H1 (cell line): Measurements from ENCODE around the gene ERFE. TPM values are rescaled to one million over a fixed set of nuclear protein-coding genes. Genes with fewer than 3 reads are reported as not detected.

Source experiments
- CTCF ChIA-PET: fragments of 300-600 bp; sonication (Branson Sonifier 250); formaldehyde crosslinking; loops from one replicate; lab custom pipeline; 2021; ENCODE audit not compliant: partially characterized antibody; lab: Charles Lee
- POLR2A ChIA-PET: fragments of 300-600 bp; sonication (Branson Sonifier 250); formaldehyde crosslinking; loops from one replicate; lab custom pipeline; 2021; ENCODE audit warnings: inconsistent platforms; ENCODE audit not compliant: partially characterized antibody; lab: Charles Lee
- DNase-seq, 2 experiments: peaks; one replicate each; pipeline versions ENCODE4 v3.0.0 to v3.0.0-alpha.2; 2010 to 2022; ENCODE audit warnings: low spot score in 2 of 2, low read depth in 1 of 2, mixed read lengths in 1 of 2
- FAIRE-seq: peaks from 2 replicates; lab custom pipeline; 2011; peaks lifted over from hg19 to GRCh38; lab: Jason Lieb, UNC
- H2AFZ ChIP-seq: 2 replicates; pipeline ENCODE4 v1.8.1; 2012; ENCODE audit warnings: low read length, inconsistent platforms
- H2AK5ac ChIP-seq: 2 replicates; pipeline ENCODE4 v1.6.1; 2013; ENCODE audit warnings: low read depth, low read length
- H2BK120ac ChIP-seq: replicated peaks from 2 replicates; pipeline ENCODE3; 2013; ENCODE audit warnings: low read depth, low read length, inconsistent platforms
- H2BK12ac ChIP-seq: 2 replicates; pipeline ENCODE4 v1.6.1; 2013; ENCODE audit warnings: low read depth, low read length
- H2BK15ac ChIP-seq: 2 replicates; pipeline ENCODE4 v1.6.1; 2013; ENCODE audit warnings: low read length
- H2BK20ac ChIP-seq: 2 replicates; pipeline ENCODE4 v1.6.1; 2013; ENCODE audit warnings: low read length
- H2BK5ac ChIP-seq: 2 replicates; pipeline ENCODE4 v1.6.1; 2013; ENCODE audit warnings: low read depth, low read length
- H3K14ac ChIP-seq: 2 replicates; pipeline ENCODE4 v1.6.1; 2013; ENCODE audit warnings: inconsistent platforms; ENCODE audit not compliant: insufficient read length
- H3K18ac ChIP-seq: 2 replicates; pipeline ENCODE4 v1.6.1; 2013; ENCODE audit warnings: low read length; ENCODE audit errors: extremely low read depth
- H3K23ac ChIP-seq: 2 replicates; pipeline ENCODE4 v1.6.1; 2013; ENCODE audit warnings: inconsistent platforms; ENCODE audit not compliant: insufficient read length
- H3K23me2 ChIP-seq: 2 replicates; pipeline ENCODE4 v1.6.1; 2013; ENCODE audit warnings: low read depth, low read length
- H3K27ac ChIP-seq: 2 replicates; pipeline ENCODE4 v1.6.1; 2011; ENCODE audit warnings: low read depth, low read length, inconsistent platforms
- H3K27me3 ChIP-seq, 4 experiments: replicated peaks in 1 of 4; 1 replicate in 1 of 4; 2 replicates in 3 of 4; pipeline versions ENCODE4 v1.6.1 to v1.8.1; 2011 to 2013; ENCODE audit warnings: low read length in 3 of 4, mild to moderate bottlenecking in 3 of 4, inconsistent platforms in 2 of 4, mixed read lengths in 2 of 4, moderate library complexity in 1 of 4; ENCODE audit not compliant: control insufficient read depth in 3 of 4, insufficient read depth in 3 of 4; ENCODE audit errors: extremely low read depth in 1 of 4
- H3K36me3 ChIP-seq, 4 experiments: 2 replicates each; pipeline versions ENCODE4 v1.6.1 to v1.8.1; 2011 to 2013; ENCODE audit warnings: mild to moderate bottlenecking in 4 of 4, low read length in 3 of 4, moderate library complexity in 2 of 4, control low read depth in 1 of 4, inconsistent platforms in 1 of 4; ENCODE audit not compliant: insufficient read depth in 4 of 4, control insufficient read depth in 2 of 4
- H3K4ac ChIP-seq: replicated peaks from 2 replicates; pipeline ENCODE3; 2013; ENCODE audit warnings: low read length, low read depth, mixed read lengths, inconsistent platforms; ENCODE audit not compliant: insufficient read length
- H3K4me1 ChIP-seq, 4 experiments: replicated peaks in 1 of 4; 1 replicate in 1 of 4; 2 replicates in 3 of 4; pipeline versions ENCODE4 v1.6.1 to v1.8.1; 2011 to 2013; ENCODE audit warnings: low read length in 3 of 4, inconsistent platforms in 2 of 4, mixed read lengths in 1 of 4; ENCODE audit not compliant: insufficient read depth in 4 of 4, control insufficient read depth in 3 of 4
- H3K4me2 ChIP-seq, 2 experiments: 2 replicates each; pipeline versions ENCODE4 v1.6.1 to v1.8.1; 2011 to 2013; ENCODE audit warnings: low read depth in 2 of 2, low read length in 2 of 2, control low read depth in 1 of 2, inconsistent platforms in 1 of 2, mild to moderate bottlenecking in 1 of 2; ENCODE audit not compliant: insufficient read depth in 1 of 2
- H3K4me3 ChIP-seq, 4 experiments: fragments of 200-600, 300-600 bp in 1 of 4; sonication (generic), shearing (Covaris generic), sonication (Bioruptor Twin) in 1 of 4; 2 replicates each; pipeline versions ENCODE4 v1.5.1 to v1.8.1; 2011 to 2016; ENCODE audit warnings: low read length in 4 of 4, low read depth in 3 of 4, control low read depth in 2 of 4, inconsistent platforms in 2 of 4, mild to moderate bottlenecking in 2 of 4, mixed read lengths in 1 of 4, moderate library complexity in 1 of 4; ENCODE audit not compliant: insufficient read depth in 2 of 4; ENCODE audit errors: extremely low read depth in 1 of 4
- H3K56ac ChIP-seq: replicated peaks from 2 replicates; pipeline ENCODE3; 2013; ENCODE audit warnings: low read depth, mild to moderate bottlenecking, mixed read lengths, low read length, inconsistent platforms; ENCODE audit not compliant: insufficient read length
- H3K79me1 ChIP-seq: 2 replicates; pipeline ENCODE4 v1.6.1; 2013; ENCODE audit warnings: low read depth, low read length, control low read depth
- H3K79me2 ChIP-seq, 2 experiments: 2 replicates each; pipeline versions ENCODE4 v1.6.1 to v1.8.1; 2012 to 2013; ENCODE audit warnings: low read length in 2 of 2, mild to moderate bottlenecking in 2 of 2, inconsistent platforms in 1 of 2; ENCODE audit not compliant: insufficient read depth in 2 of 2, control insufficient read depth in 1 of 2
- H3K9ac ChIP-seq, 4 experiments: replicated peaks in 1 of 4; 1 replicate in 1 of 4; 2 replicates in 3 of 4; pipeline versions ENCODE4 v1.6.1 to v1.8.1; 2011 to 2013; ENCODE audit warnings: low read depth in 3 of 4, low read length in 3 of 4, control low read depth in 2 of 4, mild to moderate bottlenecking in 2 of 4, moderate library complexity in 2 of 4, inconsistent platforms in 1 of 4; ENCODE audit errors: extremely low read depth in 1 of 4
- H3K9me3 ChIP-seq, 2 experiments: 2 replicates each; pipeline versions ENCODE4 v1.6.1 to v1.8.1; 2012 to 2013; ENCODE audit warnings: mild to moderate bottlenecking in 2 of 2, moderate library complexity in 2 of 2, control low read depth in 1 of 2, inconsistent platforms in 1 of 2, low read depth in 1 of 2, low read length in 1 of 2, mixed read lengths in 1 of 2; ENCODE audit not compliant: insufficient read depth in 2 of 2
- H4K20me1 ChIP-seq, 2 experiments: replicated peaks in 1 of 2; 2 replicates each; pipeline versions ENCODE3 to v1.8.1; 2011 to 2013; ENCODE audit warnings: inconsistent platforms in 2 of 2, low read length in 2 of 2, mild to moderate bottlenecking in 1 of 2; ENCODE audit not compliant: insufficient read depth in 2 of 2, control insufficient read depth in 1 of 2
- H4K5ac ChIP-seq: 2 replicates; pipeline ENCODE4 v1.6.1; 2013; ENCODE audit warnings: low read length, low read depth, mixed read lengths, inconsistent platforms; ENCODE audit not compliant: insufficient read length
- H4K8ac ChIP-seq: 2 replicates; pipeline ENCODE4 v1.8.0; 2013; ENCODE audit warnings: mild to moderate bottlenecking, moderate library complexity, low read length, inconsistent platforms; ENCODE audit not compliant: insufficient read depth; ENCODE audit errors: extremely low read depth
- H4K91ac ChIP-seq: replicated peaks from 2 replicates; pipeline ENCODE3; 2013; ENCODE audit warnings: low read length, mixed read lengths, inconsistent platforms; ENCODE audit not compliant: insufficient read length
- ATF3 ChIP-seq: IDR thresholded peaks from 2 replicates; pipeline ENCODE4 v1.6.1; 2011; ENCODE audit warnings: low read depth, mild to moderate bottlenecking, low read length; ENCODE audit not compliant: insufficient read depth
- BACH1 ChIP-seq: IDR thresholded peaks from 2 replicates; pipeline ENCODE4 v1.6.1; 2012; ENCODE audit warnings: low read length, improper control_type of control experiment
- CBX5 ChIP-seq: fragments of 300-800, 300-1000 bp; sonication (generic); IDR thresholded peaks from 2 replicates; pipeline ENCODE4 v1.7.1; 2016; ENCODE audit warnings: antibody characterized with exemption, low read length, low read depth
- CEBPB ChIP-seq: IDR thresholded peaks from 2 replicates; pipeline ENCODE4 v1.6.1; 2012; ENCODE audit warnings: low read depth, low read length
- EP300 ChIP-seq, 2 experiments: IDR thresholded peaks; 1 replicate in 1 of 2; 2 replicates in 1 of 2; pipeline ENCODE4 v1.6.1; 2011 to 2012; ENCODE audit warnings: low read depth in 2 of 2, low read length in 2 of 2, mild to moderate bottlenecking in 2 of 2, borderline replicate concordance in 1 of 2, inconsistent platforms in 1 of 2, moderate library complexity in 1 of 2
- EZH2 ChIP-seq: fragments of 200-600 bp; sonication (generic); IDR thresholded peaks from 2 replicates; pipeline ENCODE4 v1.7.1; 2012; ENCODE audit warnings: low read depth, mild to moderate bottlenecking, moderate library complexity, low read length, inconsistent platforms; ENCODE audit not compliant: severe bottlenecking
- GTF2F1 ChIP-seq: IDR thresholded peaks from 2 replicates; pipeline ENCODE4 v1.6.1; 2012; ENCODE audit warnings: low read depth, low read length, improper control_type of control experiment, borderline replicate concordance
- PHF8 ChIP-seq: fragments of 200-600 bp; sonication (generic); conservative IDR thresholded peaks from 2 replicates; pipeline ENCODE4 v1.7.1; 2012; ENCODE audit warnings: low read depth, mild to moderate bottlenecking, inconsistent platforms, low read length, moderate library complexity
- RBBP5 ChIP-seq: IDR thresholded peaks from 2 replicates; pipeline ENCODE4 v1.7.1; 2012; ENCODE audit warnings: low read depth, mild to moderate bottlenecking, inconsistent platforms, low read length, moderate library complexity, borderline replicate concordance
- RNF2 ChIP-seq: fragments of 200-900, 300-1000 bp; sonication (generic); IDR thresholded peaks from 2 replicates; pipeline ENCODE4 v1.7.1; 2016; ENCODE audit warnings: borderline replicate concordance, low read depth, mild to moderate bottlenecking, antibody characterized with exemption, low read length; ENCODE audit not compliant: poor library complexity, severe bottlenecking; ENCODE audit errors: missing control alignments
- RXRA ChIP-seq: IDR thresholded peaks from 2 replicates; pipeline ENCODE4 v1.6.1; 2011; ENCODE audit warnings: low read depth, mild to moderate bottlenecking, low read length, moderate library complexity; ENCODE audit not compliant: insufficient read depth
- SP4 ChIP-seq: IDR thresholded peaks from 2 replicates; pipeline ENCODE4 v1.6.1; 2012; ENCODE audit warnings: low read length, inconsistent platforms
- SUZ12 ChIP-seq: fragments of 200-600 bp; sonication (generic); IDR thresholded peaks from 2 replicates; pipeline ENCODE4 v1.6.1; 2012; ENCODE audit warnings: mild to moderate bottlenecking, inconsistent platforms, low read length, moderate library complexity, mixed read lengths
- WGBS, 2 experiments: shearing (Covaris generic) in 1 of 2; methylation state at CpG; one replicate each; pipeline versions ENCODE4 v1.1.6 to v1.1.7; 2013 to 2015; ENCODE audit warnings: low lambda C conversion rate in 2 of 2, mixed read lengths in 2 of 2, inconsistent platforms in 1 of 2, low coverage in 1 of 2, missing lambda C conversion rate in 1 of 2; ENCODE audit not compliant: insufficient replicate concordance in 2 of 2, insufficient coverage in 1 of 2, insufficient read length in 1 of 2; ENCODE audit errors: extremely low coverage in 1 of 2, missing lambda C conversion rate in 1 of 2; 5-methylcytosine and 5-hydroxymethylcytosine counted together
- polyA plus RNA-seq, 7 experiments: library from polyadenylated mRNA; depleted of rRNA in 3 of 7; stranded (reverse) in 5 of 7; unstranded in 2 of 7; fragments of >200 nt in 5 of 7; fragments of 200-250 nt in 2 of 7; gene quantifications; 1 replicate in 5 of 7; 2 replicates in 1 of 7; 4 replicates in 1 of 7; pipeline versions ENCODE4 v1.2.1 to v1.2.3, GENCODE V29; 2011 to 2013; ENCODE audit warnings: missing spikeins in 2 of 7, mixed read lengths in 2 of 7
- total RNA-seq: library from RNA; stranded (reverse); fragmentation: NEBNext Ultra II Directional; extraction: Animal tissue kit (Norgen Biotek cat#: 25700); gene quantifications from 2 replicates; pipeline ENCODE4 v1.2.1, GENCODE V29; 2021

ERFE gene
- total and polyA plus RNA-seq, 2 of the 8 experiments (the other 6 are each of a cell fraction or from before 2014, with no cell fraction given), result 2.5 to 3.6 TPM

- Histone ChIP-seq H3K4me1 (no peaks in the 10 kb centered on the region), H3K27me3 (no peaks in the 10 kb centered on the region), H3K18ac (no peak overlapping the region), H3K4me2 (no peak overlapping the region), H3K23ac (no peak overlapping the region), H3K79me2 (no peaks in the 10 kb centered on the region), H2BK5ac (no peak overlapping the region), H4K5ac (no peak overlapping the region), H3K9ac (no peak overlapping the region), H3K56ac (no peak overlapping the region), H4K8ac (no peak overlapping the region), H3K23me2 (no peaks in the 10 kb centered on the region), H4K91ac (no peak overlapping the region), H3K79me1 (0 out of 2 replicates have a peak, but pooled peaks cover 2% of the 10 kb centered on the region), H2BK120ac (no peak overlapping the region), H3K4me3 (no peak overlapping the region), H3K9me3 (no peaks in the 10 kb centered on the region), H2AFZ (no peak overlapping the region), H4K20me1 (peaks cover 3 to 5% of the 10 kb centered on the region in 2 experiments), H3K27ac (no peak overlapping the region), H2AK5ac (no peak overlapping the region), H2BK12ac (no peak overlapping the region), H3K14ac (no peak overlapping the region), H3K4ac (no peak overlapping the region), H2BK20ac (no peak overlapping the region), H2BK15ac (no peak overlapping the region), H3K36me3 (peaks cover 26 to 87% (median 57%) of the 10 kb centered on the region in 4 experiments)
- FAIRE-seq, result no peak
- DNase-seq, result no peak
- ChIA-PET POLR2A (no interaction called here), CTCF (no interaction called here)
- 92% methylated on average over 6 of the region's 6 CpGs; no CpG with 5 or more reads in 1 of the 2 experiments for WGBS, 2 experiments
- TF ChIP-seq EP300 (IDR thresholded peaks at IDR 0.05; ENCODE audit: borderline replicate concordance in 1 of 2, low read depth in 2 of 2, low read length in 2 of 2) (no peak), ATF3 (no peak), RXRA (no peak), RNF2 (no peak), CEBPB (no peak), PHF8 (no peak), BACH1 (no peak), GTF2F1 (no peak), CBX5 (no peak), RBBP5 (no peak), EZH2 (no peak), SUZ12 (no peak), SP4 (no peak)
These were observed 23.6 kb downstream of the ERFE start for GRCh38 chr2:238182362-238182761.
